HG03196 (cell line): Measurements from ENCODE around the gene E2F1.
"Not testable (repeated sequence)": the region's sequence is repeated elsewhere in the genome, so short reads cannot be mapped to it uniquely, and the experiment has no call there.

Experiments
- ATAC-seq: cut with Tn5 transposase; IDR thresholded peaks from one replicate; pipeline ENCODE4 v1.9.1; 2021; ENCODE audit not compliant: unreplicated experiment

E2F1 gene

GRCh38 chr20:33646191-33646590 is 40.0 kb downstream of the E2F1 start:
- no peak for ATAC-seq

- no peak for ATAC-seq
Measured at GRCh38 chr20:33645396-33645795, 40.8 kb downstream of the E2F1 start.

- no peak for ATAC-seq
Measured at GRCh38 chr20:33645072-33645358, 41.2 kb downstream of the E2F1 start.

DNA sequence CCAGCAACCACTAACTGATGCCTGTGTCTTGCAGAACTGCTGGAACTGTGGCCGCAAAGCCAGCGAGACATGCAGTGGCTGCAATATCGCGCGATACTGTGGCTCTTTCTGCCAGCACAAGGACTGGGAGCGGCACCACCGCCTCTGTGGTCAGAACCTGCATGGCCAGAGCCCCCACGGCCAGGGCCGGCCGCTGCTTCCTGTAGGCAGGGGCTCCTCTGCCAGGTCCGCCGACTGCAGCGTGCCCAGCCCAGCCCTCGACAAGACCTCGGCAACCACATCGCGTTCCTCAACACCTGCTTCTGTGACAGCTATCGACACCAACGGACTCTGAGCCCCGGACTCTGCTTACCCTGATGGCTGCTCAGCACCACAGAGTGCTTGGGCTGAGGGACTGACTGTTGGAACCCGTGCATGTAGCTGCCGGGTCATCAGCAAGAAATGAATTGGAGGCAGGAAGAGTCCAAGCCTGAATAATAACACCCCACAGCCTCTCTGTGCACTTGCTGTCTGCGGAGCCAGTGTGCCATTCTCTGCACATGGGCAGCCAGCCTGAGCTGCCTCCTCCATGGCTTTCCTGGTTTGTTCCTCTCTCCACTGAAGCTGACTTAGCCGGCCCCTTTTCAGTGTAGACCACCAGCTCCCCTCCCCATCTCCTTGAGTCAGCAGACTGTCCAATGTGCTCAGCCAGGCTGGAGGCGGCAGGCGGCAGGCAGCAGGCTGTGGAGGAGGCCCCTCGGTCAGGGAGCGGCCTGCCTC is 41.7 kb downstream of the E2F1 start:
- ATAC-seq, result no peak

GRCh38 chr20:33640287-33640686 is 45.9 kb downstream of the E2F1 start:
- no peak for ATAC-seq

DNA sequence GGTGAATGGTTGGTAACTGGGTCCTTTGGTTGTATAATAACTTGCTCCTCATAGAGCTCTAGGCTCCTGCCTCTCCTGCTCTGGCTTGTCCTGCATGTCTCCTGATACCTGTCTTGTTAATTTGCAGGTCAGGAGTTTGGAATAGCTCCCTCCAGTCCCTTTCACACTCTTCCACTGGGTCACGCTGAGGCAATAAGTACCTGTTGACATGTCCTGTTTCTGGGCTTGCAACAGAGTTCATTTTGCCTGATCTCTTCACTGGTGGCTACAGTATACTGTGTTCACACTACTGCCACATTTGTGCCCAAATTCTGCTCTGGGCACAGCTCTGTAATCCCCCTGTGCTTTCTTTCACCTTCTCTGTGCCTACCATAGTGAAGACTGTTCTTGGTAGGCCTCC is 49.4 kb downstream of the E2F1 start:
- ATAC-seq, result no peak

- ATAC-seq, result no peak
Measured at GRCh38 chr20:33635341-33635740, 50.8 kb downstream of the E2F1 start.

GRCh38 chr20:33631910-33632309 is 54.3 kb downstream of the E2F1 start:
- ATAC-seq, result not testable (repeated sequence)

GRCh38 chr20:33630507-33630906 is 55.7 kb downstream of the E2F1 start:
- no peak for ATAC-seq

DNA sequence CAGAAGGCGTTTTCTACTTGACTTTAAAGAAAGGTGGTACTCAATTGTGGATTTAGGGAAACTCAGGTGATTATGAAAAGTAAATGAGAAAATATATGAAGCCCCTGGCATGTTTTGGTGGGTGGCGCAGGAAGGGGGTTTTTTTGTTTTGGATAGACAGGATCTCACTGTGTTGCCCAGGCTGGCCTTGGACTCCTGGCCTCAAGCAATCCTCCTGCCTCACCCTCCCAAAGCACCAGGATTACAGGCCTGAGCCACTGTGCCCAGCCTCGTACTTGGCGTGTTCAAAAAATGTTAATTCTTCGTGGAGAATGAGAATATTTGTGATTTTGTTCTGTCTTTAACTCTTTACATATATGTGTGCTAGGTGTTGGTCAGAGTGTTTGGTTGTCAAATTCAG is 56.2 kb downstream of the E2F1 start:
- ATAC-seq, result no peak

GRCh38 chr20:33629533-33629932 is 56.7 kb downstream of the E2F1 start:
- ATAC-seq, result no peak

- no peak for ATAC-seq
Measured at GRCh38 chr20:33627577-33628216, 58.5 kb downstream of the E2F1 start.

DNA sequence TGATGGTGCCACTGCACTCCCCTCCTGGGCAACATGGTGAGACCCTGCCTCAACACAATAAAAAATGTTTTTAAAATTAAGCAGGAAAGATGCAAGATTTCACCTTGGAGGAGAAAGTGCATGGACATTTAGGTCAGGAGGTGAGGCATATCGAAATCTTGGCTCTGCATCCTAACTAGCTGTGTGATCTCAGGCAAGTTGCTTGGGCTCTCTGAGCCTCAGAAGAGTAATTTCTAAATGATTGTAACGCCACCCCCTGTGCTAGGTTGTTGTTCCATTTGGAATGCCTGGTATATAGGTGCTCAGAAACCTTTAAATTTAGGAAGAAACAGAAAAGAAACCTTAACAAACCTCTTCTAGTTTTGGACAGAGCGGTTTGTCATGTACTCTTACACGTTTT is 60.0 kb downstream of the E2F1 start:
- ATAC-seq, result no peak
